Gastroesophageal sphincter (tissue), 3 donors: ENCODE measurements around the gene ITPR2.

ENCODE experiments used
- EP300 ChIP-seq: sonication (generic); formaldehyde crosslinking; IDR thresholded peaks from one replicate; pipeline ENCODE4 v1.6.1; 2017; ENCODE audit warnings: antibody characterized with exemption, mild to moderate bottlenecking
- POLR2A ChIP-seq, 2 donors: fragments of 450-650 bp; IDR thresholded peaks; one replicate each; pipeline ENCODE4 v1.6.1; 2017; ENCODE audit warnings: antibody characterized with exemption in 2 of 2, mild to moderate bottlenecking in 2 of 2, moderate library complexity in 1 of 2
- POLR2AphosphoS5 ChIP-seq: sonication (generic); formaldehyde crosslinking; IDR thresholded peaks from one replicate; pipeline ENCODE4 v1.6.1; 2017; ENCODE audit warnings: antibody characterized with exemption
- TF ChIP-seq, protein P1 (sequence below), 4 experiments: fragments of 200-600 bp in 2 of 4; fragments of 450-650 bp in 2 of 4; sonication (generic) in 1 of 4; IDR thresholded peaks; one replicate each; pipeline ENCODE4 v1.5.1; 2017 to 2019; ENCODE audit warnings: antibody characterized with exemption in 4 of 4, mild to moderate bottlenecking in 2 of 4, moderate library complexity in 2 of 4

DNA sequence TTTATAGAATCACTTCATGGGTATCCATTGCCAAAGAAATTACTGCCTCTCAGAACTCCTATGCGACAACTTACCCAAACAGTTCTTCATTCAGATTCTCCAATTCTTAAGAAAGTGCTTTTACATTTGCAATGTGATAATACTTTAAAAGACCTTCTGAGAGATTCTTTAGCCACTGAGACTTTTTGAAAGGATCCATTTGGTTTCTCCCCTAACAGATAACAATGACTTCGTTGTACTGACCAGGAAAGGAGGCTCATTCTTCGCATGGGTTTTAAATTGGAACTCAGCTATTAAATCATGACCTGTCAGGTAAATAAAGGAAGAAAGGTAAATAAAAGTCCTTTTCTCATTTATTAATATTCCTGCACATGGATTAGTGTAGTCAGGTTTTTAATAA is 14.8 kb downstream of the ITPR2 start:
- TF ChIP-seq, protein P1, sequence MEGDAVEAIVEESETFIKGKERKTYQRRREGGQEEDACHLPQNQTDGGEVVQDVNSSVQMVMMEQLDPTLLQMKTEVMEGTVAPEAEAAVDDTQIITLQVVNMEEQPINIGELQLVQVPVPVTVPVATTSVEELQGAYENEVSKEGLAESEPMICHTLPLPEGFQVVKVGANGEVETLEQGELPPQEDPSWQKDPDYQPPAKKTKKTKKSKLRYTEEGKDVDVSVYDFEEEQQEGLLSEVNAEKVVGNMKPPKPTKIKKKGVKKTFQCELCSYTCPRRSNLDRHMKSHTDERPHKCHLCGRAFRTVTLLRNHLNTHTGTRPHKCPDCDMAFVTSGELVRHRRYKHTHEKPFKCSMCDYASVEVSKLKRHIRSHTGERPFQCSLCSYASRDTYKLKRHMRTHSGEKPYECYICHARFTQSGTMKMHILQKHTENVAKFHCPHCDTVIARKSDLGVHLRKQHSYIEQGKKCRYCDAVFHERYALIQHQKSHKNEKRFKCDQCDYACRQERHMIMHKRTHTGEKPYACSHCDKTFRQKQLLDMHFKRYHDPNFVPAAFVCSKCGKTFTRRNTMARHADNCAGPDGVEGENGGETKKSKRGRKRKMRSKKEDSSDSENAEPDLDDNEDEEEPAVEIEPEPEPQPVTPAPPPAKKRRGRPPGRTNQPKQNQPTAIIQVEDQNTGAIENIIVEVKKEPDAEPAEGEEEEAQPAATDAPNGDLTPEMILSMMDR (IDR thresholded peaks at IDR 0.05) = no peak
- no peak for TF ChIP-seq POLR2A (IDR thresholded peaks at IDR 0.05)
- no peak for TF ChIP-seq POLR2AphosphoS5
- no peak for TF ChIP-seq EP300
